SH-SY5Y (cell line): ENCODE results near the gene DCDC1.

Experiments
- GATA2 ChIP-seq: IDR thresholded peaks from 2 replicates; pipeline ENCODE4 v1.6.1; 2011; ENCODE audit warnings: mild to moderate bottlenecking, low read depth, low read length
- GATA3 ChIP-seq: IDR thresholded peaks from 2 replicates; pipeline ENCODE4 v1.6.1; 2011; ENCODE audit warnings: low read depth, mild to moderate bottlenecking, low read length, moderate library complexity

- TF ChIP-seq GATA2 (no peak), GATA3 (no peak)
These were observed 131.4 kb downstream of the DCDC1 start for GRCh38 chr11:31237819-31238760.
